ENCODE data around the gene ATG5.
"Not testable (repeated sequence)": the region's sequence is repeated elsewhere in the genome, so short reads cannot be mapped to it uniquely, and the experiment has no call there.

Gene ATG5

GRCh38 chr6:106309766-106310373 lies 15.7 kb downstream of the ATG5 start:
- no peak for DNase-seq

GRCh38 chr6:106308985-106309384 lies 16.6 kb downstream of the ATG5 start:
- DNase-seq = no peak

DNA sequence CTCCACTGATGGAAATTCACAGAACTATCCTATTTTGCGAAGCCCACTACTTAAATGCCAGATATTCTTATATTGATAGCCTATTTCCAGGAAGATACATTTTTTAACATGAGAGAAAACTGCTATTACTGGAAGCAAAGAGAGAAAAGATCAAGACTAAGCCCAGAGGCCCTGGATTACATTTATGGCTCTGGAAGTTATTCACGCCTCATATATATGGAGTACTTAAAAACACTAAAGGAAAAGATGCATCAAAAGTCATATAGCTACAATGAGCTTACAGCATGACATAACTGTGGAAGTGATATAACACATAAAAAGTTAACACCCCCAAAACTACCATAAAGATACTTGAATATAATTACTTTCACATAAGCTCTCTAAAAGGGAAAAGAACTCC lies 19.8 kb downstream of the ATG5 start:
- DNase-seq = no peak

DNA sequence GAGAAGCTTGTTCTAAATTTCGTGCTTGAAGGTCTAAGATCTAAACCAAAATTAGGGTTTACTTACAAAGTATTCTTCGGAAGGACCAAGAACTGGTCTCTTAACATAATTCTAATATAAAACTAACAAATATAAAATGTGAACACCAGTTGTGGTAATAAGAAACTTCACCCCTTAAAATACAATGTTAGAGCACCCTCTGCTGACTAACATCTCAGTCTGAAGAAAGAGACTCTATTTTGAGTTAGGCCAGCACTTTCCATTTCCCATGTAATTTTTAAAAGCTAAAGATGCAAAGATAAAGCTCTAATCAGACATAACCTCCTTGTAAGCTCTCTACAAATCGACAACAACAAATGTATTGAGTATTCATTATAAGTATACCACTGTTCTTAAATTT lies 24.6 kb downstream of the ATG5 start:
- DNase-seq = peak in 1 of 2 experiments; percentile 28

- no peak for DNase-seq
Observed at GRCh38 chr6:106300020-106300780, 25.4 kb downstream of the ATG5 start.

DNA sequence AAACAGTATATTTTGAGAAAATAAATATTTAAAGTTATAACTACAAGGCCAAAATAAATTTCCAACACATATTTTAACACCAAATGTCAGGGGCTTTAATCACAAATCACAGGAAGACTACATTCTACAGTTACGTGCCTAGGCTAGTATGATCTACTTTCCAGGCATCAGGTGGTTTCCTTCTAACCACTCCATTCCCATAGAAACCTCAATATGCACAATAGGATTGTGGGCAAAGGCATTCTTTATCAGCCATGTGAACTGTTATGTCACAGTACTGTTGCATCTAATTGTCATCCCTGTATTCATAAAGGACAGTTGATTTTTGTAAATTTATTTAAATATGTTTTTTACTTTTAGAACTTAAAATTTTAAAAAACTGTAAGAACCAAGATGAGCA lies 32.4 kb downstream of the ATG5 start:
- no peak for DNase-seq

GRCh38 chr6:106290954-106291353 lies 34.6 kb downstream of the ATG5 start:
- DNase-seq = no peak

DNA sequence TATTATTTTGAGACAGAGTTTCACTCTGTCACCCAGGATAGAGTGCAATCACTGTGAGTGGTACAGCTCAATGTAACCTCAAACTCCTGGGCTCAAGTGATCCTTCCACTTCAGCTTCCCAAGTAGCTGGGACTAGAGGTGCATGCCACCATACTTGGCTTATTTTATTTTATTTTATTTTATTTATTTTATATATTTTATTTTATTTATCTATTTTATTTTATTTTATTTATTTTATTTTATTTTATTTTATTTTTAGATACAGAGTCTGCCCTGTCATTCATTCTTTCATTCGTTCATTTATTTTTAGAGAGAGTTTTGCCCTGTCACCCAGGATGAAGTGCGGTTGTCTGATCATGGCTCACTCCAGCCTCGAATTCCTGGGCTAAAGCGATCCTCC lies 35.5 kb downstream of the ATG5 start:
- no peak for DNase-seq

GRCh38 chr6:106287215-106287614 lies 38.3 kb downstream of the ATG5 start:
- DNase-seq = peak in 1 of 2 experiments; percentile 9

- DNase-seq = no peak
Observed at GRCh38 chr6:106286746-106287145, 38.8 kb downstream of the ATG5 start.

DNA sequence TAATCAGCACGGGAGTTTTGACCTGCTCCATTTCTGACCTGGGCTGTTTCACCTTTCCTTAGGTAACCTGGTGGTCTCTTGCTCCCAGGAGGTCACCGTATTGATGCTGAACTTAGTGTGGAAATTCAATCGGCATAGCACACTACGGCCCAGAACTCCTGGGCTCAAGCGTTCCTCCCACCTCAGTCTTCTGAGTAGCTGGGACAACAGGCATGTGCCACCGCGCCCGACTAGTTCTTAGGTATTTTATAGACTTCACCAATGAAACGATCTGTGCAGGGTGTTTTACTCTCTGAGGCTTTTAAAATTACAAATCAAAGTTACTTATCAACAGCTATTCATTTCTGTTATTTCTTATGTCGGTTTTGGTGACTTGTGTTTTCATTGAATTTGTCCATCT lies 42.1 kb downstream of the ATG5 start:
- DNase-seq = no peak

DNA sequence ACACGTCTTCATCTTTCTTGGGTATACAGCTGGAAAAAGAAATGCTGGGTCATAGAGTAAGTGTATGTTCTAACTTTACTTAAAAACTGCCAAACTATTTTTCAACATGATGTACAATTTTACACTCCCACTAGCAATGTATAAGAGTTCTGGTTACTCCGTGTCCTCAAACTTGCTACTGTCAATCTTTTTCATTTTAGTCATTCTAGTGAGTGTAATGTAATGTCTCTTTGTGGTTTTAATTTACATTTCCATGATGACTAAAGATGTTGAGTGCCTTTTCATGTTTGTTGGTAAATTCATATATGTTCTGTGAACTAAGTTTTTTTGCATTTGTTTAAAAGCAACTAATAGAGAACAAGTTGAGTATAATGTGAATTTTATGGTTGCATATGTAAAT lies 43.9 kb downstream of the ATG5 start:
- no peak for DNase-seq

- no peak for DNase-seq
Observed at GRCh38 chr6:106281088-106281487, 44.5 kb downstream of the ATG5 start.

- no peak for DNase-seq
Observed at GRCh38 chr6:106279179-106279578, 46.4 kb downstream of the ATG5 start.

DNA sequence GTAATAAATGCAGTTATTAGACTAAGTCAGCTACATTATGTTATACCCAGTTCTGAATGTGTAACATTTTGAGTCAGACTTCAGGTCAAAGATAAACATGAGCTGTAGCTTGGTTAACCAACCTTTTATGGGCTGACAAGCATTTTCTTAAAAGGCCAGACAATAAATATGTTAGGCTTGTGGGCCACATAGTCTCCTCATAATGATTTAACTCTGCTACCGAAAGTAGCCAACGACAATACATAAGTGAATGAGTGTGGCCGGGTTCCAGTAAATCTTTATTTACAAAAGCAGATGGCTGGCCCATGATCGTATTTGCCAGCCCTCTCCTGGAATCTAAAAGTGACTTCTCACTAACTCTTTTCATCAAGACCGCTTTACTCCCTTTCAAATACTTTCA lies 49.9 kb downstream of the ATG5 start:
- no peak for DNase-seq

- DNase-seq = no peak
Observed at GRCh38 chr6:106273087-106273486, 52.5 kb downstream of the ATG5 start.

- no peak for DNase-seq
Observed at GRCh38 chr6:106272287-106272686, 53.3 kb downstream of the ATG5 start.

DNA sequence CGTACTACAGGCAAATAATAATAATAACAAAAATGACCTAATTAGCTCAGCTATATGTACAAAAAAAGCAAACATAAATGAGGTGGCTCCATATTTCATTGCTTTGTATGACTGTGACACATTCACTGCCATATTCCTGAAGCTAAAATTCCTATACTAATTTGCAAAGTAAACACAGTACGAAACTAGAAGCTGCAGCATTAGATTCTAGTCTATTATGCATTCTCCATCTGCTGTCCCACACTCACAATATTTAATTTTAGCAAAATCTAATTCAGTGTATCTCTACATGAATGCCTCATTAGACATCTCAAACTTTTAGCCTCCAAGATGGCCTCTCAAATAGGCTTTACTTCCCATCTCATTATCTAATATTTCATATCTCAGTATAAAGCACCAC lies 55.1 kb downstream of the ATG5 start:
- peak; percentile 24 to 69 for DNase-seq

DNA sequence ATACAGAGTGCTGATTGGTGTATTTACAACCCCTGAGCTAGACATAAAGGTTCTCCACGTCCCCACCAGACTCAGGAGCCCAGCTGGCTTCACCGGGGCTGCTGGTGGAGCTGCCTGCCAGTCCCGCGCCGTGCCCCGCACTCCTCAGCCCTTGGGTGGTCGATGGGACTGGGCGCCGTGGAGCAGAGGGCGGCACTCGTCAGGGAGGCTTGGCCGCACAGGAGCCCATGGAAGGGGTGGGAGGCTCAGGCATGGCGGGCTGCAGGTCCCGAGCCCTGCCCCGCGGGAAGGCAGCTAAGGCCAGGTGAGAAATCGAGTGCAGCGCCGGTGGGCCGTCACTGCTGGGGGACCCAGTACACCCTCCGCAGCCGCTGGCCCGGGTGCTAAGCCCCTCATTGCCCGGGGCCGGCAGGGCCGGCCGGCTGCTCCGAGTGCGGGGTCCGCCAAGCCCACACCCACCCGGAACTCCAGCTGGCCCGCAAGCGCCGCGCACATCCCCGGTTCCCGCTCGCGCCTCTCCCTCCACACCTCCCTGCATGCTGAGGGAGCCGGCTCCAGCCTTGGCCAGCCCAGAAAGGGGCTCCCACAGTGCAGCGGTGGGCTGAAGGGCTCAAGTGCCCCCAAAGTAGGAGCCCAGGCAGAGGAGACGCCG lies 56.2 kb downstream of the ATG5 start:
- not testable (repeated sequence) for DNase-seq

- DNase-seq = not testable (repeated sequence)
Observed at GRCh38 chr6:106268500-106268899, 57.1 kb downstream of the ATG5 start.

GRCh38 chr6:106264433-106264832 lies 61.1 kb downstream of the ATG5 start:
- not testable (repeated sequence) for DNase-seq

DNA sequence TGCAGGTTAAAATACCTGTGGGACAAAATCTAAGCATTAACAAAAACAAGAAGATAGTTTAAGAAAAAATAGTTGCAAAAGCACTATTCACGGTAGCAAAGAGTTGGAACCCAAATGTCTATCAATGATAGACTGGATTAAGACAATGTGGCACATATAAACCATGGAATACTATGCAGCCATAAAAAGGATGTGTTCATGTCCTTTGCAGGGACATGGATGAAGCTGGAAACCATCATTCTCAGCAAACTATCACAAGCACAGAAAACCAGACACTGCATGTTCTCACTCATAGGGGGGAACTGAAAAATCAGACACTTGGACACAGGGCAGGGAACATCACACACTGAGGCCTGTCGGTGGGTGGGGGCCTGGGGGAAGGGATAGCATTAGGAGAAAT lies 65.8 kb downstream of the ATG5 start:
- DNase-seq = not testable (repeated sequence)

- DNase-seq = no peak
Observed at GRCh38 chr6:106258726-106259125, 66.8 kb downstream of the ATG5 start.

DNA sequence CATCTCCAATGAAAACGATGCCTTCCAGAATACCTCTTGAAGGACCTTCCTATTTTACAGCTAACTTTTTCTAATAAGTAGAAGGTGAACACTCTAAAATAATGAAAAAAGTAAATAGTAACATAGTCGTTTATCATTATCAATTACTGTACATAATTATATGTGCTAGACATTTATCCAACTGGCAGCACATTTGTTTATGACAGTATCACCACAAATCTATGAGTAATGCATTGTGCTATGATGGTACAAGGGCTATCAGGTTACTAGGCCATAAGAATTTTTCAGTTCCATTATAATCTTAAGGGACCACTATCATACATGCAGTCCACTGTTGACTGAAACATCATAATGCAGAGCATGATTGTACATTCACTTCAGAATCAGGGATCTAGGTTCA lies 68.4 kb downstream of the ATG5 start:
- DNase-seq = peak in 1 of 2 experiments; percentile 2
